Measurements from ENCODE around the gene MORC2. TPM values are rescaled to one million over a fixed set of nuclear protein-coding genes. Genes with fewer than 3 reads are reported as not detected.

The MORC2 gene
- total RNA-seq, 2 donors from 2014 or later = 8.6 to 24.0 TPM

DNA sequence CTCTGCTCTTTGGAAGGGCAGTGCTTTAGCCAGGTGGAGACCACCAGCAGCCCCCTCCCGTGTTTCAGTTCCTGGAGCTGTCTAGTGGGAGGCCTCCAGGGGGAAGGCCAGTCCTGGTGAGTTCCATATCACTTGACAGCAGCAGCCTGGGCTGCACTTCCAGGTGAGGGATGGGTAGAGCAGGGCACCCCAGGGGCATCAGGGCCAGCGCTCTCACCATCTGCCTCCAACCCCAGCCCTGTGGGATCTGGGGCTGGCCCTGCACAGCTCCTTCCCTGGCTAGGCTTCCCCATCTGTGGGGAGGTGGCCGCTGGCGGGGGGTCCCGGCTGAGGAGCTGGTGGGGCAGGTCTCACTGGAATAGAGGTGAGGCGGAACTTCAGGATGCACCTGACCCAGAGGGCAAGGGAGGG, 60.5 kb downstream of the MORC2 start:
- ATAC-seq = no peak
- no peaks in the 10 kb centered on the region for H3K9me3 Mint-ChIP-seq
- DNase-seq (ENCODE audit: low spot score in 2 of 2) = no peak
- H3K27ac Mint-ChIP-seq = peak overlapping the region in 1 of 2 donors; percentile 67
- H3K36me3 Mint-ChIP-seq = no peaks in the 10 kb centered on the region

DNA sequence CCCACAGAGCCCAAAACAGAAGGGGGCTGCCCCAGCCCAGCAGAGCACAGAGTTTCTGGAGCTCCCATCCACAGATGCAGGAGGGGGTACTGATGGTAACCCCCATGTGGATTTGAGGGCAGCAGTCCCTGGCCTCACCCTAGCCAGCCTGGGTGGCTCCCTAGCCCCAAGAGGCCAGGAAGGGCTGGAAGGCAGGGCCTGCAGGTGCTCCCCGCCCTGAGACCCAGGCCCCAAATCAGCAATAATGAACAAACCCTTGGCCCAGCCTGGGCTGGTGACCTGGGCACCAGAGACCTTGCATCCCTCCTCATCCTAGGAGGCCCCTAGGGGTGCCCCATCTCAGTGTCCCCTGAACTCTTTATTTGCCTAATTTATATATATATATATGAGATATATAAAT, 61.6 kb downstream of the MORC2 start:
- ATAC-seq = no peak
- no peak for DNase-seq (ENCODE audit: low spot score in 2 of 2)
- Mint-ChIP-seq H3K36me3 (peaks cover 5% of the 10 kb centered on the region in 2 donors), H3K27ac (no peak overlapping the region), H3K9me3 (no peaks in the 10 kb centered on the region)

DNA sequence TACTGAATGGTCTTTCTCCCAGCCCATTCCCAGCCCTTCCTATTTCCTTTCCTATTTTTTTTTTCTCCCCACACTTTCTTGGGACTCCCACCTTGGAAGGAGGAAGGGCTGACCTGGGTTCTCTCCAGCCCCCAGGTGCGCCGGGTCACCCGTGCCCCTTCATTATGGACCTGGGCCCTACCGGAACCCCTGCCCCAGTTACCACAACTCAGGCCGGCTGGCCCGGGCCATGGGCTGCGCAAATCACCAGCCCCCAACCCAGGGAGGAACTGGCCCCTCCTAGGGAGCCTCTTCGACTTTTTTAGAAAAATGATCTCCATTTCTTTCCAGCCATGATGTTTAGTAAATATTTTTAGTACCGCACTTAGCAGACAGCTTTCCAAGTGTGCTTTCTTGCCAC, 62.2 kb downstream of the MORC2 start:
- no peak for ATAC-seq
- Mint-ChIP-seq H3K36me3 (peaks cover 5 to 10% of the 10 kb centered on the region in 2 donors), H3K27ac (no peak overlapping the region)

DNA sequence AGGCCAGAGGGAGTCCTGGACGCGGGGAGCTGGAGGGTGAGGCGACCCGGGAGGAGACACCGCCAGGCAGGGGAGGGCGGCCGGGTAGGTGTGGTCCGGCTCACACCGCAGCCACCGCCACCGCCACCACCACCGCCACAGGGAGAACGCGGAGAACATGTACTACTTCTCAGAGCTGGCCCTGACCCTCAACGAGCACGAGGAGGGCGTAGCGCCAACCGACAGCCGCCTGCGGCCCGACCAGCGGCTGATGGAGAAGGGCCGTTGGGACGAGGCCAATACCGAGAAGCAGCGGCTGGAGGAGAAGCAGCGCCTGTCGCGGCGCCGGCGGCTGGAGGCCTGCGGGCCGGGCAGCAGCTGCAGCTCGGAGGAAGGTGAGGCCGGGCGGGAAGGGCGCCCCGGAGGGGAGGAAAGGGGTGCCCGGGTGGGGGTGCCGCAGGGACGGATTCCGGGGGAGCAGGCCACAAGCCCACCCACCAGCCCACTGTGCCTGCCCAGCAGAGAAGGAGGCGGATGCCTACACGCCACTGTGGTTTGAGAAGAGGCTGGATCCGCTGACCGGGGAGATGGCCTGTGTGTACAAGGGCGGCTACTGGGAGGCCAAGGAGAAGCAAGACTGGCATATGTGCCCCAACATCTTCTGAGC, 62.8 kb downstream of the MORC2 start:
- Mint-ChIP-seq H3K36me3 (peaks cover 5 to 15% of the 10 kb centered on the region in 2 donors), H3K27ac (no peak overlapping the region), H3K9me3 (no peaks in the 10 kb centered on the region)
- ATAC-seq (no peak), DNase-seq (ENCODE audit: low spot score in 2 of 2) (no peak)

More for the DNA sequence above, 62.2 kb downstream of the MORC2 start:
- no peak for DNase-seq (ENCODE audit: low spot score in 2 of 2)
- no peaks in the 10 kb centered on the region for H3K9me3 Mint-ChIP-seq

DNA sequence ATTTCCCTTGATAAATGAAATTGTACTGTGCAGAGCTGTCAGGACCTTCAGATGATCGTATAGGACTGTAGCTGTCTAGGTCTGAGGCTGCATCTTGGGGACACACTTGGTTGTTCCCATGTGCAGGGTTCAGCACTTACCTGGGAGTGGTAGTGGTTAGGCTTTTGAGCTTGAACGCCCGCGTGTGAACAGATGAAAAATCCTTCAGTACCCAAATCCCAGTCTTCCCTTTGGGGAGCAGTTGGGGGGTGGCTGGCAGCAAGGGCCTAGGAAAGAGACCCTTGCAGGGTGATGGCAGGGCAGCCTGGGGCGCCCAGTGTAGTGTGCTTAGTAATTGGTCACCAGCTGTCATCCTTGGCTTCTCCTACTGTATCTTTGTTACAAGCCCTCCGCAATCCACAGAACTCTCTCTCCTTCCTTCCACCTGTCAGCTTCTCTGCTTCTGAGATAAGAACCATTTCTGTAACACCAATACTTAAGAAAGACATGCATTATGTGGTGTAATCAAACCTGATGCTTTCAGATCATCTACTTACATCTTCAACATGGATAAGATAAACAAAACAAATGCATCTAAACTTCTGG, 64.6 kb downstream of the MORC2 start:
- no peak overlapping the region for H3K27ac Mint-ChIP-seq
- H3K9me3 Mint-ChIP-seq = no peaks in the 10 kb centered on the region
- peaks cover 5 to 25% of the 10 kb centered on the region in 2 donors for H3K36me3 Mint-ChIP-seq
- DNase-seq (ENCODE audit: low spot score in 2 of 2) (no peak), ATAC-seq (no peak)

DNA sequence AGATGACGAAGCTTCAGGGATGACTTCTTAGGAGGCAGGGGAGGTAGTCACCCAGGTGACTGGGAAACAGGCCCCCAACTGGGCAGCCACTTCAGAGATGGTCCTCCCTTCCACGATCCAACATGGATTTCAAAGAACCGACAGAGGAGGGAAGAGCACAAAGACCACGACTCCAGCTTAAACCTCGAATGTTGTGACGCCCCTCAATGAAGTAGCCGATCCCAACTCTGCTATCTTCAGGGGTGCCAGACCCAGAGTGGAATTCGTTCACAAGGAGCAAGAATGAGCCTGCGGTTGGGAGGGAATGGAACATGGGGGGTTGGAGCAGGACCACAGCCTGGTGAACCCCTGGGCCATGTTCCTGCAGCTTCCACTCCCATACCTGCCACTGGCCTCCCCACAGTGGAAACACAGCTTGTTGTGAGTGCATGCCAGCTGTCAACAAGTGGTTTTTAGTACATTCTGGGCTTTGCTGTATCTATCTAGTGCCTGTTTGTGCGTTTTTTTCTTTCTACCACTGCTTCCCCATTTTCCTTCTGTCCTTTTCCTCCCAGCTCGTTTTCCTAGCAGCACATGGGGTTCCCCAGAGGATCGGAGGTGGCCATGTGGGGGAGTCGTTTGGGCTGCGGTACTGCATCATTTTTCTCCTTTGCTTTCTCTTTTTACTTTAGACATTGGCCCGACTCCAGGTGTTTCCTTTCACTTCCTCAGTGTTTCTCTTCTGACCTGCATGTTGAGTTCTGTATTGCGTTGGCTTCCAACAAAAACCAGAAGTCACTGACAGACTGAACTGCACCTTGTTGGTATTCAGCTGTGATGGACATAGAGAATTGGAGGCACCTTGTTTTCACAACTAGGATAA, 65.8 kb downstream of the MORC2 start:
- Mint-ChIP-seq H3K9me3 (no peaks in the 10 kb centered on the region), H3K27ac (no peak overlapping the region), H3K36me3 (peaks cover 5 to 25% of the 10 kb centered on the region in 2 donors)
- ATAC-seq = no peak
- DNase-seq (ENCODE audit: low spot score in 2 of 2) = no peak

DNA sequence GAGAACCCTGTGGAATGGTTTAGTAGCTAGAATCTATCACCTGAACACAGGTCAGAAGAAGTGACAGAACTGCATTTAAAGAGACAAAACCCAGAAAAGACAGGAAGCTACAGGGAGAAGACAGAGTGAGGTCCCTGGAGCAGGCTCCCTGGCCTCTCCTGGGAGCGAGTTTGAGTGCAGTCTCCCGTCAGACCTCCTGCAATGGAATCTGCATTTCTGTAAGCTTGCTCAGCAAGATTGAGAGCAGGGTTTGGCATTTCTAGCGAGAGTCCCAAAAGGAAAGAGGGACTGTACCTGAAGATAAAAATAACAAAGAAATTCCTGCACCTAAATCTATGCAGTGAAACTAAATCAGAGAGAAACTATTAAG, 74.2 kb downstream of the MORC2 start:
- ATAC-seq = no peak
- H3K27ac Mint-ChIP-seq = peak overlapping the region; percentile 60 to 65
- H3K36me3 Mint-ChIP-seq = no peaks in the 10 kb centered on the region
- no peaks in the 10 kb centered on the region for H3K9me3 Mint-ChIP-seq
- no peak for DNase-seq (ENCODE audit: low spot score in 2 of 2)

DNA sequence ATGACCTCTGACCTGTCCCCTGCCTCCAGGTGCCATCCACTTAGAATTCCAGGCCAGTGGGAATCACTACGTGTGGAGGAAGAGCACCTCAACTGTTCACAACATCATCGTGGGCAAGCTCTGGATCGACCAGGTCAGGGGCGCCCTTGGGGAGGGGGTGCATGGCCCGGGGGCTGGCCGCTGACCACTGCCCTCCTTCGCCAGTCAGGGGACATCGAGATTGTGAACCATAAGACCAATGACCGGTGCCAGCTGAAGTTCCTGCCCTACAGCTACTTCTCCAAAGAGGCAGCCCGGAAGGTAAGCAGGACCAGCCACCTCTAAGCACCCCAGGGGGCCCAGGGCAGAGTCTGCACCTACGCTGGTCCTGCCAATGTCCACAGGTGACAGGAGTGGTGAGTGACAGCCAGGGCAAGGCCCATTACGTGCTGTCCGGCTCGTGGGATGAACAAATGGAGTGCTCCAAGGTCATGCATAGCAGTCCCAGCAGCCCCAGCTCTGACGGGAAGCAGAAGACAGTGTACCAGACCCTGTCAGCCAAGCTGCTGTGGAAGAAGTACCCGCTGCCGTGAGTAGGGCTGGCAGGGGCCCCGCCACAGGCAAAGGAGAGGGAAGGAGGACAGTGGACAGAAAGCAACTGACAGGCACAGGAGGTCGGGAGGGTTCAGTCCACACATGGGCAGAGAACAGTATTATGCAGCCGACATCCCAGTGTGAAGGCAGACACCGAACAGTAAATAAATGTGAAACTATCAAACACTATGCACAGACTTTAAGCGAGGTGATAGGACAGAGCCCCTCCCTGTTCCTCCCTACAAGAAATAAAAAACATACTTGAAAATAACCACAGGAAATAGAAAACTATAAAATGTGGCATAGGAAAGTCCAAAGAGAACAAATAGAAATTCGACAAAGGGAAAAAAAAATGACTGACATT, 74.9 kb downstream of the MORC2 start:
- no peaks in the 10 kb centered on the region for H3K9me3 Mint-ChIP-seq
- H3K27ac Mint-ChIP-seq = peak overlapping the region; percentile 60 to 65
- no peak for DNase-seq (ENCODE audit: low spot score in 2 of 2)
- H3K36me3 Mint-ChIP-seq = no peaks in the 10 kb centered on the region
- ATAC-seq = peak in 1 of 2 donors; percentile 24

DNA sequence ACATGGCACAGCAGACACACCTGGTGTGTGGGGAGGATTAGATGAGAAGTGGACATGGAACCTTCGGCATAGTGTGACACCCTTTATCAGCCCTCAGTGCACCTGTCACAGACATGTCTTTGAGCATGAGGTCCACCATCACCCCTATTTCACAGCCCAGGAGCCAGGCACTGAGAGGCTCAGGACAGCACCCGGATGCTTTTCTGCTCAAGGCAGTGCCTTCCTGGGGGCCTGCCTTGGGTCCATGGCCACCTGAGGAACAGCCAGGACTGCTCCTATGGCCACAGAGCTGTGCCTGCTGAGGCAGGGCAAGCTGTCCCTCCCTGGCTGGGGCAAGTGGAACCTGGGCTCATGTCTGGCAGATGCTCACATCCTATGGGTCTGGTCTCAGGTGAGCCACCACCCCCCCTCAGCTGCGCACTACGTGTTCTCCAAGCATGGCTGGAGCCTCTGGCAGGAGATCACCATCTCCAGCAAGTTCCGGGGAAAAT, 75.8 kb downstream of the MORC2 start:
- Mint-ChIP-seq H3K27ac (peak overlapping the region in 1 of 2 donors; percentile 60), H3K9me3 (no peaks in the 10 kb centered on the region), H3K36me3 (no peaks in the 10 kb centered on the region)
- DNase-seq (ENCODE audit: low spot score in 2 of 2) = no peak
- no peak for ATAC-seq

DNA sequence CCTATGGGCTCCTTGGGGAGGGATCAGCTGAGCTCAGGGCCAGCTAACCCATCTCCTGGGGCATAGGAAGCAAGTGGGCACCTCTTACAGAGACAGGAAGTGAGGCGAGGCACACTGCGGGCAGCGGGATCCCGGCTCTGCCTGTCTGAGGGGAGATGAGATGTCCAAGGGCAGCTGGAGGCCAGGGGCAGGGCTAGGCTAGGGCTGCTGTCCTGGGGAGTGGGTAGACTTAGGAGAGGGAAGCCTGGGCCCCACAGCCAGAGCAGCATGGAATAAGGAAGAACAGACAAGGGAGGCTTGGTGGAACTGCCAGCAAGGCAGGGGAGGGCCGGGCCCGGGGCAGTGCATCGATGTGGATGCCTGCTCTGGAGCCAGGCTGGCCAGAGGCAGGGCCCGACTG, 76.3 kb downstream of the MORC2 start:
- H3K36me3 Mint-ChIP-seq = no peaks in the 10 kb centered on the region
- peak overlapping the region in 1 of 2 donors; percentile 63 for H3K27ac Mint-ChIP-seq
- ATAC-seq (no peak), DNase-seq (ENCODE audit: low spot score in 2 of 2) (no peak)
- no peaks in the 10 kb centered on the region for H3K9me3 Mint-ChIP-seq

DNA sequence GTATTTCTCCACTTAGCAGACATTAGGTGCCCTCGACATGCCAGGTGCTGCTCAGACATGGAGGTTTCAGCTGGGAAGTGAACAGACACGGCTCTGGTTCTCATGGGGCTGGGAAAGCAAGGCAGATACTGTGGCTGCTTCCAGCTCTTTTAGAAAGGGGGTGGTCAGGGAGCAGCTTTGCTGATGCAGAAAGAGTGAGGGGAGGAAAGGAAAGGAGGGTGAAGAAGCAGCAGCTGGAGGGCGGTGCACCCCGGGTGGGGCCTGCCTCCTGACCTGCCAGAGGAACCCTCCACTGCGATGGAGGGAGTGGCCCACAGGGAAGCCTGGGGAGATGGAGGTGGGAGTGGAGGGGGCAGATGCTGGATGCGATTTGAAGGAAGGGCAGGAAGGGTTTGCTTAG, 76.8 kb downstream of the MORC2 start:
- Mint-ChIP-seq H3K27ac (peak overlapping the region; percentile 63 to 97), H3K9me3 (no peaks in the 10 kb centered on the region), H3K36me3 (no peaks in the 10 kb centered on the region)
- DNase-seq (ENCODE audit: low spot score in 2 of 2) = no peak
- no peak for ATAC-seq

DNA sequence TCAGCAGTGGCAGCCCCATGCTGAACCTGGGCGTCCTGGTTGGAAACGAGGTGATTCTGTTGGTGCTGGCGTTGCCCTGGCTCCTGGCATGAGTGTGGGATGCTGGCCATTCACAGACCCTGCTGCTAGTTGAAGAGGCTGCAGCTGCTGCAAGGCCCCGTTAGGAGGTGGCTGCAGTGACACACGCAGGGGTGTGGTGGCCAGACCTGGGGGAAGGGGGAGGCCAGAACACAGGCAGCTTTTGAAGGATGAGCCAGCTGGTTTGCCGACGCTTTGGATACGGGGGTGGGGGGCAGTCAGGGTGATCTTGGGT, 77.2 kb downstream of the MORC2 start:
- DNase-seq (ENCODE audit: low spot score in 2 of 2) = peak in 1 of 2 donors; percentile 34
- ATAC-seq = no peak
- H3K27ac Mint-ChIP-seq = peak overlapping the region; percentile 63 to 97
- no peaks in the 10 kb centered on the region for H3K36me3 Mint-ChIP-seq
- no peaks in the 10 kb centered on the region for H3K9me3 Mint-ChIP-seq

DNA sequence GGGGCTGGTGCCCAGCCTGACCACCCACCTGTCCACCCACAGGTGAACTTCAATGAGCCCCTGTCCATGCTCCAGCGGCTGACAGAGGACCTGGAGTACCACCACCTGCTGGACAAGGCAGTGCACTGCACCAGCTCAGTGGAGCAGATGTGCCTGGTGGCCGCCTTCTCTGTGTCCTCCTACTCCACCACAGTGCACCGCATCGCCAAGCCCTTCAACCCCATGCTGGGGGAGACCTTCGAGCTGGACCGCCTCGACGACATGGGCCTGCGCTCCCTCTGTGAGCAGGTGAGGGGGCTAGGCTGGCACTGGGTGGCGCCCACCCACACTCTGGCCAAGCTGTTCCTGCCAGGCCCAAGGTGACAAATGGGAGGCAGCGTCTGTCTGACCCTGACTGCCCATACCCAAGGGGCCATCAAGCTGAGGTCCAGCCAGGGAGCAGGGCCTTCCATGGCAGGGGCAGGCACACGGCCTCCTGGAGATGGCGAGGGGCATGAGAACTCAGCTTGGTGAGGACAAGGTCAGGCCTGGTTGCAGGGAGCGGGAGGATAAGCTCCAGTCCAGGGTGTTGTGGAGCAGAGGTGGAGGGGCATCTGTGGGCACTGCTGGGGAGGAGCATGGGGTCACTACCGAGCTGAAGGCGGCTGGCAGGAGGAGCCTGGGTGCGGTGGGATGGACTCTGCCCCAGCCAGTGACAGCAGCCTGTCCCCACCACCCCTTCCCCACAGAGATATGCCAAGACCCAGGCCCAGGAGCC, 77.7 kb downstream of the MORC2 start:
- H3K27ac Mint-ChIP-seq = no peak overlapping the region
- H3K9me3 Mint-ChIP-seq = no peaks in the 10 kb centered on the region
- DNase-seq (ENCODE audit: low spot score in 2 of 2) (peak; percentile 45 to 56), ATAC-seq (peak; percentile 56 to 63)
- no peaks in the 10 kb centered on the region for H3K36me3 Mint-ChIP-seq

DNA sequence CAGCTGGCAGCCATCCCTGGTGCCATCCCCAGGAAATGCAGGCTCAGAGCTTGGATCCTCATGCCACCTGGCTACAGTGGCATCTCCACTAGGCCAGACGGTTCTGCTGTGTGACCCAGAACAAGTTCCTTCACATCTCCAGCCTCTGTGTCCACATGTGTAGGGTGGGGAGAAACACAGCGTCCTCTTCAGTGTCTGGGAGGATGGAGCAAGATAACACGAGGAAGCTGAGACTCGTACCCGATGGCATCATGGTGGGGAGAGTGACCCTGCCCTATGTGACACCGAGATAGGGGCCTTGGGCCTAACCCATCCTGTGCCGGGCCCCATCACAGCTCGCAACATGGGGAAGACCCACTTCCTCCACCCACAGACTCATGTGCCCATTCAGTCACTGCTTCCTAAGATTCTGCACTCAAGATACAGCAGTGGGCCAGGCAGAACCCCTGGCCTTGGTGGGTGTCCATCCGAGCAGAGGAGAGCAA, 78.5 kb downstream of the MORC2 start:
- DNase-seq (ENCODE audit: low spot score in 2 of 2) (no peak), ATAC-seq (no peak)
- Mint-ChIP-seq H3K36me3 (no peaks in the 10 kb centered on the region), H3K9me3 (no peaks in the 10 kb centered on the region), H3K27ac (no peak overlapping the region)

DNA sequence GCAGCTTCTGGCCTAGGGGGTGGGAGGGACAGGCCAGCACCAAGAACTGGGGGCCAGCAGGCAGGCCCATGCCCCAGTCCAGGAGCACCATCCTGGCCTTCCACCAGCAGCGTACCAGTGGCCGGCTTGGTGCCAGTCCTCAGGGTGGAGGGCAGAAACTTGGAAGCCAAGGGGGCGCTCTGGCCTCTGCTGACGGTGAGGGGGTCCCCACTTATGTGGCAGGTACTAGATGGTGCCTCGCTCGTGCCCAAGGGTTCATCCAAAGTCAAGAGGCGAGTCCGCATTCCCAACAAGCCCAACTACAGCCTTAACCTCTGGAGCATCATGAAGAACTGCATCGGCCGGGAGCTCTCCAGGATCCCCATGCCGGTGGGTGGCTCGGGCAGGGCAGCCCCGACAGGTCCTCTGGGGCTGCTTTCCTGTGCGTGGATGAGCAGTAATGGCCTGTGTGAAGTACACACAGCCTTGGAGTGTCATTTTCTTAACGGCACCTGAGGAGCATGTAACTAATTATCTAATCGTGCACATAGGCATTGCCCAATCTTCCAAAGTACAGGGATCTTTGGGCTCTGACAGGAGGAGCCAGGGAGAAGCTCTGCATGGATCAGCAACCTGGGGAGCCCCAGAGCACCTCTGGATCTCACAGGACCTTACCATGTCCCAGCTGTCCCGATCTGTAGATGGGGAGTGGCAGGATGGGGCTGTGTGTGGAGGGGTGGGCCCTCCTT, 79.1 kb downstream of the MORC2 start:
- DNase-seq (ENCODE audit: low spot score in 2 of 2) (peak in 1 of 2 donors; percentile 44), ATAC-seq (no peak)
- no peaks in the 10 kb centered on the region for H3K9me3 Mint-ChIP-seq
- H3K36me3 Mint-ChIP-seq = no peaks in the 10 kb centered on the region
- H3K27ac Mint-ChIP-seq = no peak overlapping the region
